GM18517 (cell line): ENCODE results near the gene DCAF8.
A peak's percentile ranks its signal among the peaks of the same experiment; 100 is the strongest.

Source experiments
- ATAC-seq: cut with Tn5 transposase; IDR thresholded peaks from one replicate; pipeline ENCODE4 v1.9.1; 2021; ENCODE audit warnings: mild to moderate bottlenecking, moderate library complexity; ENCODE audit not compliant: unreplicated experiment

The DCAF8 gene

GRCh38 chr1:160264795-160265307 lies 2.5 kb upstream of the DCAF8 start:
- no peak for ATAC-seq

GRCh38 chr1:160261556-160261892 lies 825 bp downstream of the DCAF8 start:
- ATAC-seq: peak; percentile 29

- no peak for ATAC-seq
Measured at GRCh38 chr1:160260406-160261382, 1.7 kb downstream of the DCAF8 start.

- ATAC-seq: no peak
Measured at GRCh38 chr1:160258177-160258798, 4.1 kb downstream of the DCAF8 start.

GRCh38 chr1:160257411-160258015 lies 4.8 kb downstream of the DCAF8 start:
- ATAC-seq: no peak

GRCh38 chr1:160256396-160257046 lies 5.8 kb downstream of the DCAF8 start:
- ATAC-seq: no peak

- no peak for ATAC-seq
Measured at GRCh38 chr1:160255781-160256300, 6.5 kb downstream of the DCAF8 start.

- peak; percentile 72 for ATAC-seq
Measured at GRCh38 chr1:160251687-160252526, 10.4 kb downstream of the DCAF8 start.

GRCh38 chr1:160251011-160251410 lies 11.3 kb downstream of the DCAF8 start:
- no peak for ATAC-seq

GRCh38 chr1:160247053-160247452 lies 15.3 kb downstream of the DCAF8 start:
- ATAC-seq: no peak

- no peak for ATAC-seq
Measured at GRCh38 chr1:160245434-160245833, 16.9 kb downstream of the DCAF8 start.

- ATAC-seq: no peak
Measured at GRCh38 chr1:160244209-160244608, 18.1 kb downstream of the DCAF8 start.

GRCh38 chr1:160243767-160244166 lies 18.6 kb downstream of the DCAF8 start:
- ATAC-seq: no peak

GRCh38 chr1:160239582-160240299 lies 22.6 kb downstream of the DCAF8 start:
- no peak for ATAC-seq

GRCh38 chr1:160238408-160238807 lies 23.9 kb downstream of the DCAF8 start:
- ATAC-seq: no peak

GRCh38 chr1:160237558-160237957 lies 24.8 kb downstream of the DCAF8 start:
- ATAC-seq: no peak

GRCh38 chr1:160236806-160237205 lies 25.5 kb downstream of the DCAF8 start:
- no peak for ATAC-seq

- no peak for ATAC-seq
Measured at GRCh38 chr1:160232911-160233310, 29.4 kb downstream of the DCAF8 start.

GRCh38 chr1:160228431-160228830 lies 33.9 kb downstream of the DCAF8 start:
- no peak for ATAC-seq
